GM21529 (cell line): ENCODE data around the gene DNAH17.

Experiments used
- ATAC-seq: cut with Tn5 transposase; IDR thresholded peaks from one replicate; pipeline ENCODE4 v1.9.1; 2021; ENCODE audit not compliant: unreplicated experiment

The DNAH17 gene

DNA sequence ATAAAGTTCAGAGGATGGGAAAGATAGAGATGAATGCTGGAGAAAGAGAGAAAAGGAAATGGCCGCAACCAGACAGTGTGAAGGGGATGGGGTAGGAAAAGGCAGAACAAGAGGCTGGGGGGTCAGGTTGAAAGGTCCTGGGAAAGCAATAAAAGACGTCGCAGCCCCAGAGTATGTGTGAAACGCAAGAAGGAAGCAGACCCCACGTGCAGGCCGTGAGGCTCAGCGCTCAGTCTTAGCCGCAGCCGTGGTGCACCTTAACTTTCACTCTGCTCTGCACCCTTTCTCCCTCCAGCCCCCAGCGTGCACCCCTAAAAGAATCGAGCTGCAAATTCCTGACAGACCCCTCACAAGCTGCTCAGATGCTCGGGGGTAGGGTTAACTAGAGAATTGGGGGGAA, 1.9 kb downstream of the DNAH17 start:
- ATAC-seq: no peak

DNA sequence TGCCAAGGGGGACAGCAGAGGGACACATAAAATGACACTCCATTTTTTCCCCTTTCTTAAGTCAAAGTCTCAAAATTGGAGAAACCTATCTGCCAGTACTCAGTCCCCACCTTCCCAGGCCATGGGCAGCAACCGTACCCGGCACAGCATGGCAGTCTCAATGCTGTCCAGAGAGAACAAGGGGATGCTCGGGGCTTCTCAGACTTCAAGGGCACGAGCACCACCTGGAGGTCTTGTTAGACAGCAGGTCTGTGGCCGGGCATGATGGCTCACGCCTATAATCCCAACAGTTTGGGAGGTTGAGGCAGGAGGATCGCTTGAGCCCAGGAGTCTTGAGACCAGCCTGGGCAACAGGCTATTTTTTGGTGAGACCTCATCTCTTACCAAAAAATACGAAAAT, 3.2 kb downstream of the DNAH17 start:
- no peak for ATAC-seq

DNA sequence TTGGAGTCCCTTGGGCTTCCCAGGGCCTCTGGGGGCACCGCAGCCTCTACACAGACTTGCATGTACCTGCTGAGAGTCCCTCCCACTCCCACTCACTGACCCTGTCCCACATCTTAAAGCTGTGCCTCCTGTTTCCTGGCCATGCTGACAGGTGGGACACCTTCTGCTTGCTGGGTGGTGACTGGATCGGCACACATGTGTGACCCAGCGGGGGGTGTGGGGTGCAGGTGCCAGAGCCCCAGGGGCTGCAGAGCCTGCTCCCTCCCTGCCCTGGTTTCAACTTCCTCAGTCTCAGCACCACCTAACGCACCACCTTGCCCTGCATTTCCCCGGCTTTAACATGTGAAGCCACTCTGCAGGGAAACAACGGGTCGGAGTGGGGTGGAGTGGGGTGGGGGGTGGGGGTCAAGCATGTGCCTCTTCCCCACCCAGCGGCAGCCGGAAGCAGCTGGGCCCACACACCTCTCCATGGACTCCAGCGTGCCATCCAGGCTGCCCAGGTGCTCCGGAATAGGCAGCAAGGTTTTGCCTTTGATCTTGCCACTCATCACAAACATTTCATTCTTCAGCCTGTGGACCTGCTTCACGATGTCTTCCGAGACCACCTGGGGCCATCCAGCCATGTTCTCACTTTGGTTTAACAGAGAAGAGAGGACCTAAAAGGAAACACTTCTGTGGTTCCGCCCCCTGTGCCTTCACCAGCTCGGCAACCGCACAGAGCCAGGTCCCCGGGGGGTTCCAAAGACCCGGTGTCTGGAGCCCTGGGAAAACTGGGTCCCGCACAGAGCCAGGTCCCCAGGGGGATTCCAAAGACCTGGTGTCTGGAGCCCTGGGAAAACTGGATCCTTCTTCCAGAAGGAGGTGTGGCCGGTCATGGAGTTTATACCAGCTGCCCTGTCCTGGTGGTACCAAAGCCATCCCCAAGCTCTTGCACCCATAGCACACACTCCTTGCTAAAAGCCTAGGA, 4.7 kb downstream of the DNAH17 start:
- no peak for ATAC-seq

DNA sequence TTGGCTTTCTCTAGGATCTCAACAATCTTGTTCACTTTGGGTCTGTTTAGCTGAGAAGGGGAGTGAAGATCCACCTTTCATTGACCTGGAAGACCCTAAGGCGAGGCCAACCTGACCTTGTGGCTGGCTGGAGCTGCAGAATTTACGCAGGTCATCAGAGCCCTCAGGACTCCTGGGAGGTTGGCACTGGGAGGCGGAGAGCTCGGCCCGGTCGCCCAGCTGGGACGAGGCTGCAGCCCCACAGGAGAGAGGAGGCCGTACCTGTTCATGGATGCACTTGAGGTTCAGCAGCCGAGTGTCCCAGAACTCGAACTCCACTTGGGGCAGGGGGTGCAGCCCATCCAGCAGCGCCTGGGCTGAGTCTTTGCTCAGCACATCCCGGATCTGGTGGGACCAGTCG, 5.9 kb downstream of the DNAH17 start:
- no peak for ATAC-seq

DNA sequence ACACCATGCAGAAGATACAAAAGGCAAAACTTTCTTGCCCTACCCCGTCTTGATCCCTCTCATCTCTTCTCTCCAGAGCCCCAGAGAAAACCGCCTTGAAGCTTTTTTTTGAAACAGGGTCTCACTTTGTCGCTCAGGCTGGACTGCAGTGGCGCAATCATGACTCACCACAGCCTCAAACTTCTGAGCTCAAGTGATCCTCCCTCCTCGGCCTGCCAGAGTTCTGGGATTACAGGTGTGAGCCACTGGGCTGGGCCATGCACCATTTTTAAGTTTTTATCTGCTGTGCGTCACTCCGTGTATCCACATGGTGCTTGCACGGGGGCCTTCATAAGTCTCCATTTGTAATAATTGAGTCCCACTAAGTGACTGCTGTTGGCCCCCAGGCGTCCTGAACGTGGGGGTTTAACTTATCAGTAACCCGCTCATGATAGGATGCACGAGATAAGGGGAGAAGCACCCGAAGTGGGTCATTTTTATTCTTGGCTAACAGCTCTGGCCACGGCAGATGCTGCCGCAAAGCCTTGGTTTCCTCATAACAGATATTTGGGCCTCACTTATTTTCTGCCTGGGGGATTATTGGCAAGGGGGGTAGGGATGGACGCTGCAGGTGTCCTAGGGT, 8.6 kb downstream of the DNAH17 start:
- ATAC-seq: no peak

DNA sequence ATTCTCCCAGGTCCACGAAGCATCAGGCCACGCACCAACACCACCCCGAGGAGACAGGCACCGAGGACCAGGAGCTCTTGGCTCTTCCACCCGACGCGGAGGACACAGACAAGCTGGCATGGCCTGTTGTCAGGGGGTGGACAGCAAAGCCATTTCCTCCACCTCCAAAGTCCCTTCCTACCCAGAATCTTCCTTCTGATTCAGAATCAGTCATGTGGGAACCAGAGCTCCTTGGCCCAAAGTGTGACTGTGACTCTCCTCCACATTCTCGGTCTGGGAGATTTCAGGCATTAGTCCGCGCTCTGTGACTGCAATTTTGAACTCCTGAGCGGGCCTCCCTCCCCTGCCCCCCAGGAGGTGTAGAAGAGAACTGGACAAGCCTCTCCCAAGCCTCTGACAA, 9.2 kb downstream of the DNAH17 start:
- no peak for ATAC-seq

DNA sequence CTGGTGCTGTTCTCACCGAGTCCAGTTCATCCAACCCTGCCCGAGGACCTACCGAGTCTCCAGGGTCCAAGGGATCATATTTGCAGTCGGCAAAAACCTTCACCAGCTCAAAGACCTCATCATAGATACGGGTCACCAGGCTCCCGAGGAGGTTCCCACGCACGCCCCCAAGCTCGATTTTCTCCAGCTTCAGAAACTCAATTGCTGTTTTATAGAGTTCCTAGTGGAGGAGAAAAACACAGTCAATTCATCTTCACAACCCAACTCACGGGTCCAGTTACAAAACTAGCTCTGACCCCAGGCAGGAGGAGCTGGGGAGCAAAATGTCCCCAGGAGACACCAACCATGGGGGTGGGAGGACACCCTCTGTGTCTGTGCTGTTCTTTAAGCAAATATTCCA, 10.2 kb downstream of the DNAH17 start:
- no peak for ATAC-seq

DNA sequence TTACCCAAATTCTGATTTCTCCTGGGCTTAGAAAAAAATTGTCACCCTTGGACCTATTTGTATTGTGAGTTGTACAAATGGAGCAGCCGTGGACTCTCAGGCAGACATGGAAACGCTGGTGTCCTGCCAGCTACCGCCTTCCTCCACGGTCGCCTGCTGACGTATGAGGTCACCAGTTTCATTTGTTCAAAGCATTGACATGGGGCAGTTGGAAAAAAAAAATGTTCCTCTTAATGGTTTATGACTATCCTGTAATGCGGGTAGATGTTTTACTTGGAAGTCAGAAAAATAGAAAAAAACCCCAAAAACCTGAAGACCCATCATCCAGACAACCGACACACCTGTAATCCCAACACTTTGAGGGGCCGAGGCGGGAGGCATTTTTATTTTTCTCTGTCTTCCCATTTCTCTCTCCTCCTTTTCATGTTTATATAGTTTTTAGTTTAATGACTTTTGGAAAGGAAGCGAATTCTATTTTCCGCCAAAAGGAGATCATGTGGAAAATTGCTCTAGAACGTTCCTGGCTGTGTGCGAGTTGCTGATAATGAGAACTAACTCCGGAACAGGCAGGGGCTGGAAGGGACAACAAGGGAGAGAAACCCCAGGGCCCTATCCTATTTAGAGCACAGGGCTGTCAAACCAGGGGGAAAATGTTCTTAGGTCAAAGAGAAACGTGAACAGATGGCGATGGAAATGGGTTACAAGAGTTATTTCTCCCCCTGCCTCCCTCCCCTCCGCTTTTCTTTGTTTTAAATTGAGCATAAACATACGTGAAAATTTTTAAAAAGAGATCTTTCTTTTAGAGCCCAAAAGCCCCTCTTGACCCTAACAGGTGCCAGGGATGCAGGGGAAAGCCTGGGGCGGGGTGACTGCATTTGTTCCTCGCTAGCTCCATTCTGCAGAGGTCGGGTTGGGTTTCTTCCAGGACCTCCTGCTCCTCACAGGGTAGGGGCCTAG, 13.7 kb downstream of the DNAH17 start:
- no peak for ATAC-seq

DNA sequence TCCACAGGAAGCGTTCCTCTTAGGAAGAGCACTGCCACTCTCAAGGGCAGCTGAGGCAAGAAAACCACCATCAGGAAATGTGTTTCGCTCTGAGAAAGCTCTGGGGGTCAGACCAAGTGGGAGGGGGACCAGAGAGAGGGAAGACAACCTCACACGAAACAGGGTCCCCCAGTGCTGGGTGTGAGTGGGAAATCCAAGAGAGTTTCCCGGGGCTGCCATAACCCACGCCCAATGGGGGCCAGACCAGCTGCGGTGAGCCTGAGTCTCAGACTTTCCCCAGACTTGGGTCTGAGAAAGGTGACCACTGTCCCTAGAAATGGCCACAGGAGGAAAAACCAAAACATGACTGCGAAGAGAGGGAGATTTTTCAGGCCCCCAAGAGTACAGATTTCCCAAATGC, 14.5 kb downstream of the DNAH17 start:
- no peak for ATAC-seq

DNA sequence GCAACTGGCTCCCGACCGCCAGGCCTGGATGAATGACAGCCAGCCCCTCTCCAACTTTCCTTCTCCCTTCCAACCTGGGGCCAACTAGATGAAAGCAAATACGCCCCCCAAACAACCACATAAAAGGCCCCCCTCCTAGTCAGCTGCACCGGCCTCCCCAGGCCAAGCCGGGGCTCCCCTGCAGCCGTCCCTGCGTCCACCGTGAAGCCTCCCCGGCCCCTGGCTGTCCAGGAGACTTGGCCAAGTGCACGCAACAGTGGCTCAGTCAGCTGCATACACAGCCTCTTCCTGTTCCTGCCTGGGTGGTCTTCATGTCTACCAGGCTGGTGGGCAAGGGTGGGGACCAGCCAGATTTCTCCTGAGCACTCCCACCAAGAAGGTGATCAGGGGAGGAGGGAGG, 16.0 kb downstream of the DNAH17 start:
- ATAC-seq: no peak

DNA sequence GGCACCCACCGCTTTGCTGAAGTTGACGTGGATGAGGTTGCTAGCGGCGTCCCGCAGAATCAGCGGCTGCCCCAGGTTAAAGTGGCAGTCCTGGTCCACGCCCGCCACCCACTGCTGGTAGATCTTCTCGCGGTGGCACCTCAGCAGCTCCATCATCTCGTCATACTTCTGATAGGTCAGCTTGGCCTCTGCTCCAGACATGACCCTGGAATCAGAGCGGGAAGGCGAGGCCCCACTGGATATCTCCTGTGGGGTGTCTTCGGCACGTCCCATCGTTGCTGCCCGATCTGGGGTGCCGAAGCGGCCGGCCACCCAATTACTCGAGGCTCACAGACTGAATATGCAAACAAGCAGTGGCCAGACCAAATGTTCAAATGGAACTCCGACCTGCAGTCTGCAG, 16.5 kb downstream of the DNAH17 start:
- ATAC-seq: no peak

DNA sequence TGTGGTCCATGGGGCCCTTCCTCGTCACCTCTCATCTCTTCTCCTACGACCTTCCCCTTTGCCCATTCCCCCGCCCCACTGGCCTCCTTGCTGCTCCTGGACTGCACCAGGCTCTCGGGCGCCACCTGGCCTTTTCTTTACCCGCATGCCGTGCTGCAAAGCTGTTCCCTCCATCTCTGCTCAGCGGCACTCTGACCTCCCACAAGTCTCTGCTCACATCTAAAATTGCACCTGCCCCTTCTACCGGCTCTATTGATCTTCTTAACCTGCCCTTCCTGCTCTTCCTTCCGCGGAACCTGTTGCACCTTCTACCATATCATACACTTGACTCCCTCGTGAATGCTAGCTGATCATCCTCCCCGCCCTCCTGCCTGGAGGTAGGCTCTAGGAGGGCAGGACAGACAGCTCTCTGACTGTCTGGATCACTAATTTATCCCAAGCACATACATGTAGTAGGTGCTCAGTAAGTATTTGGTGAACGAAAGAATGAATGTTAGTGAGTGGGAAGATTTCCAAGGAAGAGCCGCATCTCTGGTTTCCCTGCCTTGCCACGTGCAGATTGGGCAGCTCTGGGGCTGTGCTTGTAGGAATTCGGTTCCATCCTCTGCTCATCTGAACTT, 17.3 kb downstream of the DNAH17 start:
- no peak for ATAC-seq

DNA sequence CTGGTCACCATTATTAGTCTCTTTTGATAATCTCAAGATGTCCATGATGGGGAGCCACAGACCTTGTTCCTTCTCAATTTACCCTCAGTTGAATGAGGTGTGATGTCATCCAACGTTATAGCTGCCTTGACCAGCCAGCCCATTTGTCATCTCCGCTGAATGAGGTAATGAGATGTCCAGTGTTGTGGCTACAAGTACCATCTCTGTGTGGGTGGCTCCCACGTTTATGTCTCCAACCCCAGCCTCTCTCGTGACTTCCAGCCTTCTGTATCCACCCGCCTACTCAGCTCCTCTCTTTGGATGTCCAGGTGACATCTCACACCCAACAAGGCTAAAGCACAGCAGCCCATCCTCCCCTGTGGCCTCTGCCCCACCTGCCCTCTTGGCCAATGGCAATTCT, 18.2 kb downstream of the DNAH17 start:
- no peak for ATAC-seq

DNA sequence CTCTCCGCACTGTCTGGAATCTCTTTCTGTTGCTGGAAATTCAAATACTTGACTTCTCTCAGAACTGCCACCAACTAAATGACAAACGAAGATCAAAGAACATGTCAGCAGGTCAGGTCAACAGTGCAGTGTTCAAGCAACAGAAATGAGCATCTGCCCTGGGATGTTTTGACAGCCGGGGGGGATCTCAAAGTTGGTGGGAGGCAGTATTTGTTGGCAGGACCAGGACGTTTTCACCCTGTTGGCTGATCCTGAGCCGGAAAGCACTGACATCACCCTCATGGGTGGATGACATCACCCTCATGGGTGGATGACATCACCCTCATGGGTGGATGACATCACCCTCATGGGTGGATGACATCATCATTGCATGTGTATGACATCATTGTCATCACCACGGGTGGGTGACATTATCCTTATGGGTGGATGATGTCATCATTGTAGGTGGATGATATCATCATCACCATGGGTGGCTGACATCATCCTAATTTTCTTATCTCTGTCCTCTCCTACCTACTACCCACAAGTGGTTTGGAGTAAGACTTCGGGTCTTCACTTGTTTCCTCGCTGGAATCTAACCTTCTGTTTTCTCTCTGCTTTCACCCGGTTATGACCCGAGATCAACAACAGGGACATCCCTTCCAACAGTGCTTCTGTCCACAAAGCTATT, 18.9 kb downstream of the DNAH17 start:
- ATAC-seq: no peak

DNA sequence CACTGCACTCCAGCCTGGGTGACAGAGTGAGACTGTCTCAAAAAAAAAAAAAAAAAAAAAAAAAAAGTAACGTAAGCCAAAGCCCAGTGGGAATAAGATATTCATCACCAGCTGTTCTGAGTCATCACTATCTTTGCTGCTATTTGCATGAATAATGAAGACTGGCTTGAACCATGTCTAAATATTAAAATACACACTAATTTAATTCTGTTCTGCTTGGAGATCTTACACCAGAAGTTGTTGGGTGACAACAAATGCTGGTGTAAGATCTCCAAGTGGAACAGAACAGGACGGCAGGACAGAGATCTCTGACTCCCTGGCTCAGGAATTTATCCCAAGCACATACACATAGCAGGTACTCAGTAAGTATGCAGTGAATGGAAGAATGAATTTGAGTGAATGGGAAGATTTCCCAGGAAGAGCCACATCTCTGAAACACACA, 19.6 kb downstream of the DNAH17 start:
- ATAC-seq: no peak

DNA sequence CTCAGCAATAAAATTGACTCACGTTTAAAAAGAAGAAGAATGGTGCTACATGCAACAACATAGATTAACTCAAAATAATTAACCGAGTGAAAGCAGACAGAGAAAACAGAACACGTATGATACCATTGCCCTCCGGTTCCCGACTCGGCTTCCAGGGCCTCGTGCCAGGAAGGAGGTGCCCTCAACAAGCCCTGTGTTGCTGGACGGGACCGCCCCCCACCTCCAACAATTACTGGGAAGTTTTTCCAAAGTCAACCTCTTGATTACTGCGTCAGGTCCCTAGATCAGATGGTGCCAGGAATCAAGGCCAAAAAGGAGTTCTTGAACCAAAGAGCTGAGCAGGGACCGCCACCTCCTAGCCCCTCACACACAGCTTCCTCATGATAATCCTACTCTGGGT, 20.4 kb downstream of the DNAH17 start:
- no peak for ATAC-seq

DNA sequence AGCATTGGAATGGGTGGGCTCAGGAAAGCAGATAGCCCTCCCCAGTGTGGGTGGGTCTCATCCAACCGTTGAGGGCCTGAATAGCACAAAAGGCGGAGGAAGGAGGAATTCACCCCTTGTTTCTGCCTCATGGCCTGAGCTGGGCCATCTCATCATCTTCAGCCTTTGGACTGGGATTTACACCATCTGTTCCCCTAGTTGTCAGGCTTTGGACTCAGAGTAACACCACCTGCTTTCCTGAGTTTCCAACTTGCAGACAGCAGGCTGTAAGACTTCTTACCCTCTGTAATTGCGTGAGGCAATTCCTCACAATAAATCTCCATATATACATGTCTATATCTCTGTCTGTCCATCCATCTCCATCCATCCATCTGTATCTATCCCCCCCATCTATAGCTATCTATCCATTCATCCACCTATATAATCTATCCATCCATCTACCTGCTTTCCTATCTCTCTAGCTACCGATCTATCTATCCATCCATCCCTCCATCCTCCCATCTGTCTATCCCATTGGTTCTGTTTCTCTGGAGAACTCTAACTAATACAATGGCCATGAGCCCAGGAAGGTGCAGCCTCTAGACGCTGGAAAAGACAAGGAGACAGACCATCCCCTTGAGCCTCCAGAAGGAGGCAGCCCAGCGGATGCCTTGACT, 21.3 kb downstream of the DNAH17 start:
- ATAC-seq: no peak

DNA sequence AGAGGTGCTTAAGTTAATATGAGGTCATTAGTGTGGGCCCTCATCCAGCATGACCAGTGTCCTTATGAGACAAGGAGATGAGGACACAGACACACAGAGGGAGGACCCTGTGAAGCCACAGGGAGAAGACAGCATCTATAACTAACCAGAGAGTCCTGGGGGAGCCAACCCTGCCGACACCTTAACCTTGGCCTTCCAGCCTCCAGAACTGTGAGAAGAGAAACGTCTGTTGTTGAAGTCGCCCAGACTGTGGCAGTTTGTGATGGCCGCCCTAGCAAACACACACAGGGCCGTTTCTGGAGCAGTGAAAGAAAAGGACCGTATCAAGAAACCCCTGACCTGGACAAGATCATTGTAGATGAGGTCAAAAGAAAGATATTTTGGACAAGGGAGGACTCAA, 26.7 kb downstream of the DNAH17 start:
- no peak for ATAC-seq

DNA sequence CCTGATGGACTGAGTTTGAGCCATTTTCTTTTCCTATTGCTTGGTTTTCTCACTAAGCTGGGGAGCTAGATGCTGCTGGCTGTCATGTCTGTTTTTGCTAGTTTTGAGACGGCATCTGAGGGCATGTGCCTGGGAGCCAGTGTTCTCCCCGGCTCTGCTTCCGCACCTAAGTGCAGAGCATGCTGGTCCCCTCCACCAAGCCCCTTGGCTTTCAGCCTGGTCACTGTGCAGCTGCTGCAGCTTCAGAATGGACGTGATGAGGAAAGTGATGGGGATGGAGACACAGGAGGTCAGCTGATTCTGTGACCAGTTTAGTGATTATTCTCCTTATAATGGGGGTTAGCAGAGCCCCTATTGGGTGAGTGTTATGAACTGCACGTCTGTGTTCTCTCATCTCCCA, 28.5 kb downstream of the DNAH17 start:
- ATAC-seq: no peak

DNA sequence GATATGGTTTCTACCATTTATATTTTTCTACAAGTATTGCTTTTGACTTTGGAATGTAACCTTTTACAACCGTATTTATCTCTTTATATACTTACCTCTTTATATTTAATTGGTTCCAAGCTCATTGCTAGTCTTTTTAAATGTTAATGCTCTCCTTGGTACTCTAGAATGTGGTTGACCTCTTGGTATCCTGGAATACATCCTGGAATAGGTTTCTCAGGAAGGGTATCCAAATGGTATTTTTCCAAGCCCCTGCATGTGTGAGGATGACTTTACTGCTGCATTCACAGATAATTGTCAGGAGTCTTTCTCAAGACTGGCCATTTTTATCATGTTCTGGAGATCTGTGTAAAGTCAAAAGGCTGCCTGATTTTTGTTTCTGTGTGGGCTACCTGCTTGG, 30.2 kb downstream of the DNAH17 start:
- no peak for ATAC-seq
